DND-41 (cell line): Measurements from ENCODE around the gene FRMD3.

Experiments used
- ATAC-seq: fragments of 200-7000 bp; cut with Tn5 transposase; 3 replicates; pipeline ENCODE4 v1.9.1; 2021; ENCODE audit warnings: low read depth; ENCODE audit not compliant: insufficient read depth
- DNase-seq: peaks from one replicate; pipeline ENCODE4 v3.0.0-alpha.2; 2020
- H2AFZ ChIP-seq: 2 replicates; pipeline ENCODE4 v1.6.0; 2012; ENCODE audit warnings: low read depth, low read length
- H3K27ac ChIP-seq: 2 replicates; pipeline ENCODE4 v1.5.1; 2012; ENCODE audit warnings: low read length, inconsistent platforms
- H3K27me3 ChIP-seq: fragments of 200-600 bp; sonication (generic); 2 replicates; pipeline ENCODE4 v1.6.0; 2012; ENCODE audit warnings: low read length, mild to moderate bottlenecking, inconsistent platforms; ENCODE audit not compliant: insufficient read depth, poor library complexity
- H3K36me3 ChIP-seq: 2 replicates; pipeline ENCODE4 v1.5.1; 2012; ENCODE audit warnings: low read length, inconsistent platforms; ENCODE audit not compliant: insufficient read depth
- H3K4me1 ChIP-seq: 2 replicates; pipeline ENCODE4 v1.5.1; 2012; ENCODE audit warnings: mild to moderate bottlenecking, low read length; ENCODE audit not compliant: insufficient read depth
- H3K4me2 ChIP-seq: 2 replicates; pipeline ENCODE4 v1.6.0; 2012; ENCODE audit warnings: mild to moderate bottlenecking, moderate library complexity, low read length, inconsistent platforms; ENCODE audit not compliant: insufficient read depth
- H3K4me3 ChIP-seq, 2 experiments: fragments of 200-600 bp in 1 of 2; shearing (Covaris generic) in 1 of 2; 2 replicates each; pipeline ENCODE4 v1.5.1; 2012 to 2016; ENCODE audit warnings: inconsistent platforms in 2 of 2, low read length in 2 of 2, mild to moderate bottlenecking in 2 of 2, low read depth in 1 of 2, moderate library complexity in 1 of 2
- H3K79me2 ChIP-seq: 2 replicates; pipeline ENCODE4 v1.6.0; 2012; ENCODE audit warnings: low read length, inconsistent platforms; ENCODE audit not compliant: insufficient read depth
- H3K9ac ChIP-seq: 2 replicates; pipeline ENCODE4 v1.6.0; 2012; ENCODE audit warnings: low read depth, mild to moderate bottlenecking, inconsistent platforms, low read length, moderate library complexity
- H3K9me3 ChIP-seq: 2 replicates; pipeline ENCODE4 v1.5.1; 2012; ENCODE audit warnings: low read length, moderate library complexity, mild to moderate bottlenecking, inconsistent platforms; ENCODE audit not compliant: insufficient read depth, severe bottlenecking
- H4K20me1 ChIP-seq: 2 replicates; pipeline ENCODE4 v1.6.0; 2012; ENCODE audit warnings: low read length; ENCODE audit not compliant: insufficient read depth
- CTCF ChIP-seq: IDR thresholded peaks from 2 replicates; pipeline ENCODE4 v1.5.1; 2012; ENCODE audit warnings: borderline replicate concordance, low read length, moderate library complexity, mild to moderate bottlenecking; ENCODE audit not compliant: poor library complexity, severe bottlenecking; ENCODE audit errors: extremely low read depth
- EZH2 ChIP-seq: IDR thresholded peaks from 3 replicates; pipeline ENCODE4 v1.6.1; 2012; ENCODE audit warnings: borderline replicate concordance, low read depth, mild to moderate bottlenecking, moderate library complexity, low read length, inconsistent platforms; ENCODE audit not compliant: severe bottlenecking

FRMD3 gene

DNA sequence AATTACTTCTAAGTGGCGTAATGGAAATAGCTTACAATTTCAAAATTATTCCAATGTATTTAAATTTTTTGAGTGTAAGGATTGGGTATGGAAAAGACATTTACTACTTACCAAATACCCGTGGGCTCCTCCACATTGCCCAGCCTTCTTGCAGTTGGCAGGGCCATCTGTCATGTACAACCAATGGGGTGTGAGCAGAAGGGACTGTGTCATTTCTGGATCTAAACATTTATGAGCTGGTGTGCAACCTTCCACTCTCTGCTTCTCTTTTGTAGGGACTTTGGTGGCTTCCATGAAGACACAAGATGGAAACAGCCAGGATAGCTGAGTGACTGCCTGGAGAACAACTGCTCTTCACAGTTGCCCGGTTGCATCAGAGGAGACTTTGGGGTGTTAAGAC is 40.8 kb downstream of the FRMD3 start:
- no peaks in the 10 kb centered on the region for H3K27me3 ChIP-seq
- no peak overlapping the region for H3K4me2 ChIP-seq
- H3K9ac ChIP-seq, result no peak overlapping the region
- no peak overlapping the region for H2AFZ ChIP-seq
- ATAC-seq (no peak), DNase-seq (no peak)
- H3K4me3 ChIP-seq, result no peak overlapping the region
- no peaks in the 10 kb centered on the region for H3K79me2 ChIP-seq
- TF ChIP-seq EZH2 (no peak), CTCF (no peak)
- no peaks in the 10 kb centered on the region for H3K9me3 ChIP-seq
- H4K20me1 ChIP-seq, result no peaks in the 10 kb centered on the region
- H3K4me1 ChIP-seq, result no peaks in the 10 kb centered on the region
- H3K27ac ChIP-seq, result no peak overlapping the region
- no peaks in the 10 kb centered on the region for H3K36me3 ChIP-seq

- no peak overlapping the region for H2AFZ ChIP-seq
- no peaks in the 10 kb centered on the region for H4K20me1 ChIP-seq
- H3K4me1 ChIP-seq, result no peaks in the 10 kb centered on the region
- no peak overlapping the region for H3K4me2 ChIP-seq
- no peak overlapping the region for H3K4me3 ChIP-seq
- TF ChIP-seq EZH2, result no peak
- no peak for TF ChIP-seq CTCF
- no peak overlapping the region for H3K9ac ChIP-seq
- H3K9me3 ChIP-seq, result no peaks in the 10 kb centered on the region
- ATAC-seq (no peak), DNase-seq (no peak)
- no peaks in the 10 kb centered on the region for H3K36me3 ChIP-seq
- no peak overlapping the region for H3K27ac ChIP-seq
- no peaks in the 10 kb centered on the region for H3K27me3 ChIP-seq
- no peaks in the 10 kb centered on the region for H3K79me2 ChIP-seq
Observed at GRCh38 chr9:83491995-83492394, 46.2 kb downstream of the FRMD3 start.

DNA sequence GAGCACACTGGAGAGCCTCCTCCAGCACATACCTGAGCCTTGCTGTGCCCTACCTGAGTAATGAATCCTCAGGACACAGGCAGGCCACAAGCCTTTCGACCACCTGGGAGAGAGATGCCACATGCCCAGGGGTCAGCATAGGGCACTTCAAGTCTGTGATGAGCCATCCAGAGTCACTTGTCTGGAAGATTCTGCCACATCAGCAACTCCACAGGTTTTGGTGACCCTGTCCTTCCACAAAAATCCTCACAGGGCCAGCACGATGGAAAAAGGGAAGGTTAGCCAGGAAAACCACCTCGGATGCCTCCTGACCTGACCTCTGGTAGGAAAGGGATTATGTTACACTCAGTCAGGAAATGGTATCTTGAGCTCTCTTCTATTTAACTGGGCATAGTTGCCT is 46.8 kb downstream of the FRMD3 start:
- no peaks in the 10 kb centered on the region for H3K9me3 ChIP-seq
- H3K9ac ChIP-seq, result no peak overlapping the region
- no peak overlapping the region for H3K27ac ChIP-seq
- no peak overlapping the region for H3K4me2 ChIP-seq
- ATAC-seq (no peak), DNase-seq (no peak)
- H3K36me3 ChIP-seq, result no peaks in the 10 kb centered on the region
- H4K20me1 ChIP-seq, result no peaks in the 10 kb centered on the region
- no peaks in the 10 kb centered on the region for H3K4me1 ChIP-seq
- no peaks in the 10 kb centered on the region for H3K27me3 ChIP-seq
- TF ChIP-seq EZH2, result no peak
- no peak for TF ChIP-seq CTCF
- H3K4me3 ChIP-seq, result no peak overlapping the region
- H2AFZ ChIP-seq, result no peak overlapping the region
- H3K79me2 ChIP-seq, result no peaks in the 10 kb centered on the region

DNA sequence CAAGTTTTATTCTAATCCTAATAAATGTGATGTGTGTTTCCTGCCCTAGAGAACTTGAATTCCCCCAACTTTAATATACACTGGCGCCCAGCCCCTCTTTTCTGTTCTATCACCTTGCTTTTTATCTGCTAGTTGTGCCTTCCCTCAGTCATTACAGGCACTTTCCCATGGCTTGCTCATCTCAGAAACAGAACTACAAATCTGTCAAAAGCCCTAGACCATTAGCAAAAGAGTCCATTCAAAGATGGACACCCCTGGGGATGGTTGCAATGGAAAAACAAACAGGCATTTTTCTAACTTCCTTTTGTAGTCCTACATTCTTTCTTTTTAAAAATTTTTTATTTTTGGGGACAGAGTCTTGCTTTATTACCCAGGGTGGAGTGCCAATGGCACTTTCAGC is 48.2 kb downstream of the FRMD3 start:
- Histone ChIP-seq H3K9ac (no peak overlapping the region), H3K4me1 (no peaks in the 10 kb centered on the region), H3K27me3 (no peaks in the 10 kb centered on the region), H3K4me2 (no peak overlapping the region), H3K9me3 (no peaks in the 10 kb centered on the region), H3K27ac (no peak overlapping the region), H3K79me2 (no peaks in the 10 kb centered on the region), H4K20me1 (no peaks in the 10 kb centered on the region), H3K36me3 (no peaks in the 10 kb centered on the region), H2AFZ (no peak overlapping the region), H3K4me3 (no peak overlapping the region)
- ATAC-seq (no peak), DNase-seq (no peak)
- TF ChIP-seq EZH2 (no peak), CTCF (no peak)
